HL-60 (cell line): ENCODE measurements around the gene TTC12.

Experiments used
- DNase-seq, 2 experiments: peaks; one replicate each; pipeline ENCODE4 v3.0.0-alpha.2; 2010 to 2020; ENCODE audit warnings: low read depth in 1 of 2, low spot score in 1 of 2
- H3K27ac ChIP-seq: fragments of 250-450 bp; sonication (Bioruptor Pico); replicated peaks from 2 replicates; pipeline ENCODE4 v1.5.1; 2020; ENCODE audit warnings: mild to moderate bottlenecking, moderate library complexity
- H3K27me3 ChIP-seq: fragments of 250-450 bp; sonication (Bioruptor Pico); 2 replicates; pipeline ENCODE4 v1.5.1; 2021; ENCODE audit warnings: mild to moderate bottlenecking, moderate library complexity; ENCODE audit not compliant: insufficient read depth, poor library complexity, severe bottlenecking
- H3K4me3 ChIP-seq: replicated peaks from 2 replicates; pipeline ENCODE4 v1.5.1; 2011; ENCODE audit warnings: mild to moderate bottlenecking, control low read depth, low read length; ENCODE audit not compliant: insufficient read depth
- CTCF ChIP-seq: IDR thresholded peaks from one replicate; pipeline ENCODE4 v1.5.1; 2011; ENCODE audit warnings: low read length, control low read depth, inconsistent platforms; ENCODE audit not compliant: insufficient read depth
- GABPA ChIP-seq: IDR thresholded peaks from 2 replicates; pipeline ENCODE4 v1.6.1; 2012; ENCODE audit warnings: low read depth
- POLR2AphosphoS5 ChIP-seq: IDR thresholded peaks from 2 replicates; pipeline ENCODE4 v1.6.1; 2012; ENCODE audit warnings: low read depth
- REST ChIP-seq: IDR thresholded peaks from 2 replicates; pipeline ENCODE4 v1.6.1; 2012; ENCODE audit warnings: low read depth; ENCODE audit not compliant: insufficient replicate concordance
- SPI1 ChIP-seq: IDR thresholded peaks from 2 replicates; pipeline ENCODE4 v1.6.1; 2012; ENCODE audit warnings: low read depth, mild to moderate bottlenecking, borderline replicate concordance

Gene TTC12

GRCh38 chr11:113338730-113339129 is 24.3 kb downstream of the TTC12 start:
- no peak for TF ChIP-seq SPI1
- TF ChIP-seq GABPA: no peak
- TF ChIP-seq POLR2AphosphoS5: no peak
- TF ChIP-seq CTCF: no peak
- TF ChIP-seq REST: no peak
- Histone ChIP-seq H3K27me3 (no peaks in the 10 kb centered on the region), H3K4me3 (no peak overlapping the region), H3K27ac (no peak overlapping the region)
- DNase-seq: no peak

- no peak for TF ChIP-seq POLR2AphosphoS5
- no peak for TF ChIP-seq REST
- Histone ChIP-seq H3K27ac (no peak overlapping the region), H3K4me3 (no peak overlapping the region), H3K27me3 (no peaks in the 10 kb centered on the region)
- no peak for DNase-seq
Measured at GRCh38 chr11:113339929-113340589, 25.7 kb downstream of the TTC12 start.

DNA sequence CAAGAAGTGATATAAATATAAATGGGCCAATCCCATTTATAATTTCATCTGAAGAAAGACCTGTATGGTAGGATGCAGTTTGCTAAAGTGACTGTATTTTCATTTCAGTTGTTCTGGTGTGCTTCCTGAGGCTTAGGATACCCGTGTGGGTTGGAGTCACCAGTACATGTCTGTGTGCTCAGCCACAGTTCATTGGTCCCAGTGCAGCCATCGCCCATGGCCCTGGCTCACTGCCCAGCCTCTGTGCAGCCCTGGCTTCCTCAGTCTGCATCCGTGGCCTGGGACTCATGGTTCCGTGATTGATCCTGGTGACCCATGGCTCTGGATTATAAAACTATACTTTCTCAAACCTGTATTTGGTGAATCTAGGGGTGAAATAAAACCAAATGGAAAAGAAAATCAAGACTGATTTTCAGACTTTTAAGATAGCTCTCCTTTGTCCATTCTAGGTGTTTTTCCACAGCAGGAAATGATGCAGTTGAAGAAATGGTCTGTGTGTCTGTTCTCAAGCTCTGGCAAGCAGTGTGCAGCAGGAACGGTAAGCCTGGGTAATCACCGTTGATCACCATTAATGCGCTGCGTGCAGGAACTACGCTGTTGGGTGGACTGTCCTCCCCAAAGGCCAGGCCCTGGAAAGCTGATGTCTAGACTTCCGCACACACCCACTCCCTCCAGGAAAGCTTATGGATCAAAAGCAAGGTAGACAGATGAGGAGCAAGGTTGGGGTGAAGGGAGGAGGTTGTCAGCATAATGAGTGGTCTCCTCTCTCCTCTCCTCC is 27.2 kb downstream of the TTC12 start:
- DNase-seq: no peak
- H3K4me3 ChIP-seq: no peak overlapping the region
- TF ChIP-seq POLR2AphosphoS5 (no peak), SPI1 (no peak), CTCF (no peak), REST (no peak), GABPA (no peak)
- H3K27me3 ChIP-seq: no peaks in the 10 kb centered on the region
- no peak overlapping the region for H3K27ac ChIP-seq
